Activated CD4-positive, alpha-beta T cell treated with anti-CD3 and anti-CD28 coated beads, Interleukin-2, Interleukin-6, amounts not matched to agents 100 ng/mL and 50 ng/mL, durations not matched to agents 16 hours and 8 hours (primary cell): ENCODE results near the gene VEPH1.

Source experiments
- DNase-seq: peaks from one replicate; pipeline ENCODE4 v3.0.0-alpha.2; 2020

The VEPH1 gene

DNA sequence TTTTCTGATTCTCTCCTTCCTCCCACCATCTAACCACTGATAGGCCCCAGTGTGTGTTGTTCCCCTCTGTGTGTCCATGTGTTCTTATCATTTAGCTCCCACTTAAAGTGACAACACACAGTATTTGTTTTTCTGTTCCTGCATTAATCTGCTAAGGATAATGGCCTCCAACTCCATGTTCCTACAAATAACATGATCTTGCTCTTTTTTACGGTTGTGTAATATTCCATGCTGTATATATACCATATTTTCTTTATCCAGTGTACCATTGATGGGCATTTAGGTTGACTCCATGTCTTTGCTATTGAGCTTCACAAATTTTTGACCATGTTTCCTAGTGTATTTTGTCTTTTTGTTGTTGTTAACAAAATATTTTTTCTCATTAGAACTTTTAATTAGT, 30.6 kb downstream of the VEPH1 start:
- no peak for DNase-seq

DNA sequence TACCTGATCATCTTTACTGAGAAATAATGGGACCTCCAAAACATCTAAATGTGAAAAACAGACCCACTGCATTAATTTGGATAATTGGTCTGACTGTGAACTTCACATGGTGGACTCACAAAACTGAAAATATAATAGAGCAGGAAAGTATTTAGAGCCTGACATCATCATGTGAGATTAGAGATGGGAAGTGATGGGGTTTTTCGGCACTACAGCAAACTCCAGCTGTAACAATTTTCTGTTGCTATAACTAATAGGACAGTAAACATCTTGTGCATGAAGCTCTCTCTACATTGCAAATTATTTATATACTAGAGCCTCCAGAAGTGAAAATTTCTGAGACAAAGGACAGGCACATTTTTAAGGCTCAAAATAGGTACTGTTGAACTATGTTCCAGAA, 32.2 kb downstream of the VEPH1 start:
- DNase-seq: no peak

DNA sequence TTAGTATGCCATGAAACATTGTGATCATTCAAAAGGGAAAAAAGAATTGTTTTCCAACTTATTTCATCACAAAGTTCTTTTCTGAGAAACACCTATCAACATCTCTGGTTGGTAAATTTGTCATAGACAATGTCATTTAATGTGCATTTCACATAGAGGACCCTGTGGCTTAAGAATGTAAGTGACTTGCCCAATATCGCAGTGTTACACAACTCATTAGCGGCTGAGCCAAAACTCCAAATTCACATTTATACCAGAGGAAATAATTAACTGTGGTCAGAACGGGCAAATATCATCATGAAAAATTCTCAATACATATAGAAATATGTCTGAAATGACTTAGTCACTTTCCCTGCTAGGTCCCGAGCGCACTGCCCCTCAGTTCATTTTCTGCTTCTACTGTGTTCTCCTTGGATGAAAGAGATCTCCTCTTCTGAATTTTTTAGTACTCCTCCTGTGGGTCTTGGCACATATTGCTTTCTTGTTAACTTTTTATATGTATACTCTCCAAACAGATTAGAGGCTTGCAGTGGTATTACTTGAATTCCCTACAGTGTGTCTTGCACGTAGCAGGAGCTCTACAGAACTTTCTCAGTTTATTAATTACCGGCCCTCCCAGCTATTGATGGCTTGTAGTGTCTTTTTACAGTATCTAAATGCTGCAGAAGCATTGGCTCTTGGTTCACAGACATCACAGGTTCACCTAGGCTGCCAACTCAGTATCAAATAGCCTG, 33.5 kb downstream of the VEPH1 start:
- no peak for DNase-seq

DNA sequence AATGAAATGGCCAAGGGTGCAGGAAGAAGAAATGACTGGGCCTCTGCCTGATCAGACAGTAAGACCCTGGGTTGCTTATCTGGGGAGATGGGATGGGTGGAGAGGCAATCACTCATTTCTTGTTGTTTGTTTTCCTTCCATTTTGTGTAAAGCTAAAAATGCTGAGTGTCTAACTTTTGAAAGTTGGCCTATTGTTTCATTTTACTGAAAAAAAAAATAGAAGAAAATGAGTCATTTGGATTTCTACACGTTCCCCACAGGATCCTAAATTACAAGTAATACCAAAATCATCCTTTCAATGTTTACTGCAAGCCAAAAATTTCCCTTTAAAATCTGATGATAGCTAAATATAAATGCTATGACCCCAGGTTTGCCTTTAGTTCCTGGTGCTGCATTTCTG, 36.0 kb downstream of the VEPH1 start:
- no peak for DNase-seq

DNA sequence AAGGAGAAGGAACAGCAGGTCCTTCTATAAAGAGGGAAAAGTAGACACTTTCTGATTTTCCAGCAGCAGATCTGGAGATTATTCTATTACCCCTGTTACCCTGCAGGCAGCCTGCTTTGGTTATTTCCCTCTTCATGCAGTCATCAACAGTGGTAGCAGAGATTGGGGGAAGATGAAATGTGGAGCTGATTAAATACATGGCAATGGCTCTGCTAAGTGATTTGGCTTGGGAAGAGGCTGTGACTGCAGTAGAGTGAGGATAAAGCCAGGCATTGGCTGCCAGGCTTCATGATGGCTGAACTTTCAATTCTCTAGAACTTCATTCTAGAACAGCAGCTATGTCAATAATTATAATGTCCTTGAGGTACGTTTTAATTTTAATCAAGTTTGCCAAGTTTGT, 37.5 kb downstream of the VEPH1 start:
- no peak for DNase-seq

DNA sequence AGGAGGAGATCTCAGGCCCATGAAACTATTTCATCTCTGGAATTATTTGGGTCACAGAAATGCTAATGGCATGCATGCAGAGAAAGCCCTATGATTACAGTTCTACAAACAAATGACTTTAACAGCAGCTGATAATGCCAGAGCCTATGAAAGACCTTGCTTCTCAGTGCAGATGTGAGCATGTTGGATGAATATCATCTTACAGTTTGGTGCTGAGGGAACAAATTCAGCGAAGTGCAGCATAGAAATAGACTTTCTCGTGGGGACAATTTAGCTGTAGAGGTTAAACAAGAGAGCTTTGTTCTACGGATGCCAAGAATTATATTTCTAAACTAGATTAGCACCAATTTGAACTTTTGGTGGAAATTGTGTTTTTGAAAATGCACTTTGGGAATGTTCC, 38.9 kb downstream of the VEPH1 start:
- DNase-seq: no peak

DNA sequence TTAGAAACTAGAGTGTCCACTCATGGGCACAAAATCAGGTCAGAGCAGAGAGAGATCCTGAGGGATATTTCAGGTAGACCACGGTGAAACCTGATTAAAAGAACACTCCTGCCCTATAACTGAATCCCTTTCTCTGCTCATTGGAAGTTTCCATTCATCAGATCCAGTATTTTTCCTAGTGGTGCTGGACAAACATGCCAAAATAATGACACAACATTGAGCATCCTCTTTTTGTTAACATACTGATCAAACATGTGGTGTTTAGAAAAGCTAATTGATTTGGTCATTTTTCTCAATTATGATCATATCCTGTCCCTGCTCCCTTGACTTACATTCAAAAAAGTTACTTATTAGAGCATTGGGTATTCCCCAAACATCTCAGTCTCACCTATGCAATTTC, 39.4 kb downstream of the VEPH1 start:
- DNase-seq: no peak

GRCh38 chr3:157460253-157460652, 43.0 kb downstream of the VEPH1 start:
- DNase-seq: no peak

- no peak for DNase-seq
Measured at GRCh38 chr3:157459706-157460105, 43.5 kb downstream of the VEPH1 start.

- DNase-seq: no peak
Measured at GRCh38 chr3:157453824-157454223, 49.4 kb downstream of the VEPH1 start.

DNA sequence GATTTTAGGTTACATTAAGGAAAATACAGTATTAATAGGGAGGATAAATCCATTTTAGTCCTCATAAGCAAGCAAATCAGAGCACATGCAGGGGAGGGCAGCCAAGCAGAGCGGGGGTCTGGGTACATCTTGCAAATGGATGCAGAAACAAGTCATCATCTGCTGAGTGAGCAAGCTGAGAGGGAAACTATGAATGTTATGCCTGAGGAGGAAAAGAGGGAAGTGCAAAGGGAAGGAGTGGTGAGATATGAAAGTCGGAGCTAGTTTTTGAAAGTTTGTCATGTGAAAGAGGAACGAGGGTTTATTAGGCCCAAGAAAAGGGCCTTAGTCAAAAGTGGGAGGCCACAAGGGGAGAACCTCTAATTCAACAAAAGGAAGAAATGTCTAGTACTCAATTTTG, 51.1 kb downstream of the VEPH1 start:
- no peak for DNase-seq

- DNase-seq: no peak
Measured at GRCh38 chr3:157447026-157447694, 56.1 kb downstream of the VEPH1 start.

DNA sequence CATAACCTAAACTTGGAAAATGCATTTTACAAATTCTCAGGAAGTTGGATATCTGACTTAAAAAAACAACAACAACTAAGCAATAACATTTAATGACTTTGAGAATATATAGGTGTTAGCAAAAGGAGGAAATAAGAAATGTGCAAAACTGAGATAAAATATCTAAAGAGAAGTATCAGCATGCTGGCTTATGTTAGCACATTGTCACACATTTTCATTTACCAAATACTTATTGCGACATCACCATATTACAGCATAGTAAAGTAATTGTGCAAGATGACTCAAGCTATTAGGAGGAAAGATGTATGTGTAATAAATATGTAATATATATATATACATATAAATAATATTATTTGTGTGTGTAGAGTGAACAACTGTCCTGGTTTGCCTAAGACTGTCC, 57.4 kb downstream of the VEPH1 start:
- DNase-seq: no peak

- DNase-seq: no peak
Measured at GRCh38 chr3:157444797-157445184, 58.4 kb downstream of the VEPH1 start.

GRCh38 chr3:157443905-157444796, 59.1 kb downstream of the VEPH1 start:
- DNase-seq: no peak

DNA sequence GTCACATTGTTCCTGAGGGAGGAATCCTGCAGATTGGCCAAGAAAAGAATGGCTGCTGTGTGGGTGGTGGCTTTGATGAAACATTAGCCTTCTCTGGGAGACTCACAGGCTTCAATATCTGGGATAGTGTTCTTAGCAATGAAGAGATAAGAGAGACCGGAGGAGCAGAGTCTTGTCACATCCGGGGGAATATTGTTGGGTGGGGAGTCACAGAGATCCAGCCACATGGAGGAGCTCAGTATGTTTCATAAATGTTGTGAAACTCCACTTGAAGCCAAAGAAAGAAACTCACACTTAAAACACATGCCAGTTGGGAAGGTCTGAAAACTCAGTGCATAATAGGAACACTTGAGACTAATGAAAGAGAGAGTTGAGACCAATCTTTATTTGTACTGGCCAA, 60.5 kb downstream of the VEPH1 start:
- DNase-seq: no peak

DNA sequence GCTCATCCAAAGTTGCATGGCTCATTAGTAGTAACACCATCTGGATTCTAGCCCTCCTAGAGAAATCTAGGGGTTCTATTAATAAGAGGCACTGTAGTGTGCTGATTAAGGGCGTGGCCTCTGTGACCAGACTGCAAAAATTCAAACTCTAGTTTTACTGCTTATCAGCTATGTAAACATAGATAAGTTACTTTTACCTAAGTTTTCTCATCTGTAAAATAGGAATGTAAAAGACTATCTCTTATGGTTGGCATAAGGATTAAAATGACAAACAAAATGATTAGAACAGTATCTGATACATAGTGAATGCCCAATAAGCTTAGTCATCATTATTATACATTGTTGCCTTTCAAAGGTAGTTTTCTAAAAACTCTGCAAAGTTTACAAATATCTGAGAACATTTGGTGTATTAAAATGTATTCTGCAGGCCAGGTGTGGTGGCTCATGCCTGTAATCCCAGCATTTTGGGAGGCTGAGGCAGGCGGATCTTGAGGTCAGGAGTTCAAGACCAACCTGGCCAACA, 62.1 kb downstream of the VEPH1 start:
- DNase-seq: no peak

GRCh38 chr3:157438194-157438730, 65.0 kb downstream of the VEPH1 start:
- DNase-seq: no peak

DNA sequence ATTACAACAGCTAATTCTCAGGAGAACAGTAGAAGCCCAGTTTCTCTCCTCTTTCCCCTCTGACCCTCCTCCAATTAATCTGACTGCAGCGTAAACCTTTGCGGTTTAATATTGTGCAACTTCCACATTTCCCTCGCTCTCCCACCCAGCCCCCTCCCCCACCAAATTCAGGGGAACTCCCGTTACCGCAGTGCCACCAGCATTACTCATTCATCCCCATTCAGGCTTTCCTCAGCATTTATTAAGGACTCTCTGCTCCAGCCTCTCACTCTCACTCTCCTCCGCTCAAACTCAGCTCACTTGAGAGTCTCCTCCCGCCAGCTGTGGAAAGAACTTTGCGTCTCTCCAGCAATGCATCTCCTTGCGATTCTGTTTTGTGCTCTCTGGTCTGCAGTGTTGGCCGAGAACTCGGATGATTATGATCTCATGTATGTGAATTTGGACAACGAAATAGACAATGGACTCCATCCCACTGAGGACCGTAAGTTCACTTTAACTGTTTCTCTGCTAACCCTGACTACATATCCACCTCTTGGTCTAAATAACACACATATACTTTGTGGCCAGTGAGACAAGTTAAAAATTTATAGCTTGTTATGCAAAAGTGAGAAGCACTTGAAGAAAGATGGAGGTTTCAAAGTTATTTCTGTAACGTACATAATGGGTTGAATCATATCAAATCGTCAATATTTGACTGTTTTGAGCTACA, 66.5 kb downstream of the VEPH1 start, which contains the start of gene PTX3:
Gene PTX3, plus strand, starts transcription at position 268 of the 709 bp plus-strand sequence. Its CDS starts 84 bp downstream, at position 352.
- peak; percentile 26 for DNase-seq

DNA sequence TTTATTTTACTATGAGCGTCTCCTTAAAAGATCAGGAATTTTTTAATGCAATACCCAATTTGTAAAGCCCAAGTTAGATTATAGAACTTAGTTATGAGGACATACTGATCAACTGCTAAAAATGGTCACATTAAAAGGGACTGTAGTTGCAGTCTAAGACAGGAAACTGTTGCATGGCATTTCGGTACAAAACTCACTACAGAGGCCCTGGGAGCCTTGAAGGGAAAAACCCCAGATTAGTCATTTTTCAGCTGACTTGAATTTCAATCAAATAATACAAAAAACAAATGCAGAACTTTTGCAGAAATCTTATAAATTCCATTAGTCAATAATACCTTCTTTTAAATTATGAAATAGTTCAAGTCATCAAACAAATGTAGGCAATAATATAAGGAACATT, 73.5 kb downstream of the VEPH1 start:
- DNase-seq: no peak

DNA sequence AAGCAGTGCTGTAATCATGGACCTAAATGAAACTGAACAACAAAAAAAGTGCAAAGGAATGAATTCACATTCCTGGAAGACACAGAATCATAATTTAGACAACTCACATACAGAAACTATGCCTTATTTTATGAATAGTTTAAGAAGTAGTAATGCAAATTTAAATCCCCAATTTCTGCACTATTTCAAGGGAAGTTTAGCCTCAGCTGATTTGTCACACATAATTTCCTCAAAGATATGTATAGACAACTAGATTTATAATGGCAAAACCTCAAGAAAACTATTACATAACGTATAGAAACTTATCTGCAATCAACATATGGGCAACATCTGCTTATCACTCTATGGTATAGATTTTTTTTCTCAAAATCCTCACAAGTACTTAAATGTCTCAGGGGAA, 74.4 kb downstream of the VEPH1 start:
- DNase-seq: no peak

GRCh38 chr3:157427901-157428300, 75.3 kb downstream of the VEPH1 start:
- no peak for DNase-seq
